ENCODE data around the gene MYO1D.

MYO1D gene

GRCh38 chr17:32494621-32495358 lies 382.1 kb downstream of the MYO1D start:
- FAIRE-seq, result no peak
- TF ChIP-seq CTCF (IDR thresholded peaks at IDR 0.05; ENCODE audit: insufficient read depth, missing control alignments), result no peak
- DNase-seq (ENCODE audit: insufficient read length, low spot score), result no peak

DNA sequence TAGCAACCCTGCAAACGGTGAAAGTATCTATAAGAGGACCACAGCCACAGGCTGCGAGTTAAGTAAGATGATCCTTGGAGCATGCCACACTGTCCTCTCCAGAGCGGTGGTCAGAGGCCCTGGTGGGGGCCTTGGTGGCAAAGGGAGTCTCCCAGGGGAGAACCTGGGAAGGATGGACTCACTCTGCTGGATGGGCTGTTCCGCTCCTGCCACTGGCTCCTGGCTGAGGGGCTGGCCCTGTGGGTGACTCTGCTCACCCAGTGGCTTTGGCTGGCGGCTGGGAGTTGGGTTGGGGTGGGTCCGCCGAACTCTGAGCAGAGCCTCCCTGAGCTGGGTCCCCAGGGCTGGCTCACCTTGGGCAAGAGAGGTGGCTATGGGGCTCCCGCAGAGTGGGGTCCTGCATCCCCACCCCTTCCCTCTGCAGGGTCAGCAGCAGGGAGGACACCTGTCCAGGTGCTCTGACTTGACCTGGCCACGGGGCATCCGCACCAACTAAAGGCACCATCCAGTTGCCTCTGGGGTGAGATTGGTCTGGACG lies 382.9 kb downstream of the MYO1D start:
- no peak for TF ChIP-seq CTCF (IDR thresholded peaks at IDR 0.05; ENCODE audit: insufficient read depth, missing control alignments)
- no peak for FAIRE-seq
- DNase-seq (ENCODE audit: insufficient read length, low spot score), result no peak

DNA sequence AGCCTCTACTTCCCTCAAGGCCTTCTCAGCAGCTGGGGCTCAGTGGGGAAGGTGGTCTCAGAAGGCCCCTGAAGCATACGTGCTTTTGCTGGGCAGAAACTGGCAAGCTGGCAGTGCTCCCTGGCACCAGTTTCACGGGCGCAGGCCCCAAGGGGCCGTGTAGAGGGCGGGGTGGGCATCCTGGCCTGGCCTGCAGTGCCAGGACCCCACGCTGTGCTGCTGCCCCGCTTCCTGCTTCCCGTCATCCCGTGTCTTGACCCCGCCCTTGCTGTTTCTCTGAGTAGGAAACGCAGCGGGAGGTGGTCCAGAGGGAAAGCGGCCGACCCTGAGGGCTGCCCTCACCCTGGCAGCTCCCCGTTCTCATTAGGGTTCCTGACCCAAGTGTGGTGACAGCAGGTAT lies 383.4 kb downstream of the MYO1D start:
- DNase-seq (ENCODE audit: insufficient read length, low spot score) (no peak), FAIRE-seq (no peak)
- TF ChIP-seq CTCF (IDR thresholded peaks at IDR 0.05; ENCODE audit: insufficient read depth, missing control alignments), result no peak

DNA sequence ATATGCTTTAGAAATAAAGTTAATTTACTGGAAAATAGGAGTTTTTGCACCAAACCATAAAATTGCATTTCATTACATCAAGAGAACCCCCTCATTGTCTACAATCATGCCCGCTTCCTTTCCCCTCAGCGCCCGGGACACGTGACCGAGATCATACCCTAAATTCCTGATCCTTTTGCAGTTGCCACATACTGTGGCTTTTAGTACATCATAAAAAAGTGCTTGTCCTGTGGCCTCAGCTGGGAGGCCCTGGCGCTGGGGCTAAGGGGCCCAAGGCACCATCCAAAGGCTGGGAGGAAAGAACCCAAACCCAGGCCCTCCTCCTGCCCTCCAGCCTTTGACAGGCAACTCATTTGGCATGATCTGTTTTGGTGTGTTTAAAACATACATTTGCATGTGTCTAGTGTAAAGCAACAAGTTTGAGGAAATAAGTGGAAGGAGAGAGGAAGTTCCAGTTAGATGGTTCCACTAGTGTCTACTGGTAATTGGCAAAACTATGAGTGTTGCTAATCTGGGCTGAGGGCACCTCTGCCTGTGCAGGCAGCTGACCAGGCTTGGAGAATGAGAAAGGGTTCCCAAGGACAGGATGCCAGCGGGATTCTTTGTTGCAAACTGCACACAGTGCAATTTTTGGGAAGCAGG lies 384.2 kb downstream of the MYO1D start:
- FAIRE-seq (no peak), DNase-seq (ENCODE audit: insufficient read length, low spot score) (no peak)
- no peak for TF ChIP-seq CTCF (IDR thresholded peaks at IDR 0.05; ENCODE audit: insufficient read depth, missing control alignments)

- TF ChIP-seq CTCF (IDR thresholded peaks at IDR 0.05; ENCODE audit: insufficient read depth, missing control alignments), result no peak
- DNase-seq (ENCODE audit: insufficient read length, low spot score), result no peak
- no peak for FAIRE-seq
Measured at GRCh38 chr17:32492264-32492589, 384.7 kb downstream of the MYO1D start.

DNA sequence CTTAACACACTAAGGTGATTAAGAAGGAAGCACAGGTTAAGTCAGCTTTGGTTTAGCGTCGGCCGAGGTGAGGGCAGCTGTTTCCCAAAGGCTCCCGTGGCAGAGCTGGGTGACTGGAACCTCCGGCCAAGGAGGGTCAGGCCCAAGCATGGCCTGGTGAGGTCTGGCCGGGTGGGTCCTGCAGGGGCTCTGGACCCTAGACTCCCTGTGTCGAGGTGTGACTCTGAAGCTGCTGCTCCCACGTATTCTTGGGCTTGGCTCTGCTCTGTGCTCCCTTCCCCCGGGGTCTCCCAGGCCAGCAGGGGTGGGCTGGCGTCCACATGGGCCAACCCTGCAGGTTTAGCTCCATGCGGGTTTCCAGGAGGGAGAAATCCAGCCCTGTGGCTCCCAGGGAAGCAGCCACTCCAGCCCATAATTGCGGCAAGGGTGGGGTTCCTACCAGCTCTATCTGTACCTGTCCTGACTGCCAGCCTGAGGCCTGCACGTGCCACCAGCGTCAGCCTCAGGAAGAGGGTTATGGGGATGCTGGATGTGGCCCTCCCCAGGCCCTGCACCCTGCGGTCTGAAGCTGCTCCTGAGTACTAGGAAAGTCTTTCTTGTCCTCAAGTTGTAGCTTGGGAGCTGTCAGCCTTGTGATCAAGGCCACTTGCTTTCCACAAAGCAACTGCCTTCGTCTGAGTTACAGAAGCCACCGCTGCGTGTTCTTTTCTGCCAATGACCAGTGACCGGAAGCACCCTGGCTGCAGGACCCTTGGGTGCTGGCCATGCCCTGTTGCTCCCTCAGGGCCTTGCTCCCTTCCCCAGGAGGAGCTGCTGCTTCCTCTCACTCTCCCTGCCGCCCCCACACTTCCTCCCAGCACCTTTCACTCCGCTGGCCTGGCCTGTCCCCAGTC lies 385.3 kb downstream of the MYO1D start:
- FAIRE-seq (peak; percentile 81), DNase-seq (ENCODE audit: insufficient read length, low spot score) (peak; percentile 57)
- TF ChIP-seq CTCF (IDR thresholded peaks at IDR 0.05; ENCODE audit: insufficient read depth, missing control alignments), result no peak

All from D721Med (cell line).